K562 (cell line): ENCODE measurements around the gene CHL1. TPM values are rescaled to one million over a fixed set of nuclear protein-coding genes. Genes with fewer than 3 reads are reported as not detected.

Experiments
- MTA2 ChIP-seq: fragments of 450-650 bp; IDR thresholded peaks from 2 replicates; pipeline ENCODE4 v1.6.1; 2016; ENCODE audit warnings: low read depth
- ZC3H11A ChIP-seq: IDR thresholded peaks from 2 replicates; pipeline ENCODE4 v1.6.1; 2012; ENCODE audit warnings: low read depth, low read length, improper control_type of control experiment
- ZNF184 ChIP-seq: sonication (generic); formaldehyde crosslinking; IDR thresholded peaks from 2 replicates; pipeline ENCODE4 v1.5.0; 2020; ENCODE audit warnings: missing genetic modification reagents
- polyA plus RNA-seq, 8 experiments: library from polyadenylated mRNA; depleted of rRNA in 4 of 8; stranded (reverse) in 5 of 8; unstranded in 3 of 8; fragments of >200 nt; fragmentation: Nextera tagmentation in 2 of 8; fragmentation: Illumina TruSeq in 1 of 8; extraction: Ambion mirVana in 2 of 8; extraction: Trizol in 1 of 8; gene quantifications; 2 replicates each; pipeline versions ENCODE4 v1.2.1 to v1.2.3, GENCODE V29; 2011 to 2014; ENCODE audit warnings: inconsistent platforms in 1 of 8, missing spikeins in 1 of 8
- total RNA-seq, 7 experiments: library from RNA; depleted of rRNA in 6 of 7; stranded (reverse); fragments of >200 nt in 6 of 7; fragmentation: Illumina TruSeq in 2 of 7; extraction: Trizol in 2 of 7; gene quantifications; 2 replicates each; pipeline versions ENCODE4 v1.2.1 to v1.2.3, GENCODE V29; 2011 to 2021; ENCODE audit warnings: low replicate concordance in 1 of 7
- TF ChIP-seq, protein P1 (sequence below): sonication (generic); formaldehyde crosslinking; IDR thresholded peaks from 2 replicates; pipeline ENCODE4 v1.8.1; 2022; ENCODE audit warnings: missing genetic modification reagents
- TF ChIP-seq, protein P2 (sequence below): fragments of 450-650 bp; formaldehyde crosslinking; IDR thresholded peaks from 2 replicates; pipeline ENCODE4 v1.4.0; 2022; ENCODE audit warnings: missing genetic modification characterization
- TF ChIP-seq, protein P3 (sequence below): fragments of 250-450 bp; sonication (Bioruptor Pico); IDR thresholded peaks from 2 replicates; pipeline ENCODE4 v1.4.0; 2020; ENCODE audit warnings: mild to moderate bottlenecking, moderate library complexity, borderline replicate concordance

Gene CHL1
- total and polyA plus RNA-seq, 9 of the 15 experiments (the other 6 are each of a cell fraction or from before 2014, with no cell fraction given), result 0.02 TPM; not detected in 8

DNA sequence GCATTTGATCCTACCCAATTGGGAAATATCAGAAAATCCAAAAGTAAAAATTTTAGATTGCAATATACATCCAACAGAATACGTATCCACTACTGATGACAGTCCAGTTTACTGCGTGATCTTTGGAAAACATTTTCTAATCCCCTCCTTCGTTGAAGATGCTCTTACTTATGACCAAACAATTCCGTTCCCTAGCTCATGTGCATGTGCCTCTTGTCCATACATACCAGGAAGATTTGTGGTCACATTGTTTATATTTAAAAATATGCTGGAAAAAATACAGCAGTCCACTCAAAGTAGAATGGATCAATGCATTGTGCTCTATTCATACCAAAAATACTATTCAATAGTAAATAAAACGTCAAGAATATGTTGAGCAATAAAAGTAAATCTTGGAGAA is 135.3 kb downstream of the CHL1 start (continued):
- TF ChIP-seq, protein P1, sequence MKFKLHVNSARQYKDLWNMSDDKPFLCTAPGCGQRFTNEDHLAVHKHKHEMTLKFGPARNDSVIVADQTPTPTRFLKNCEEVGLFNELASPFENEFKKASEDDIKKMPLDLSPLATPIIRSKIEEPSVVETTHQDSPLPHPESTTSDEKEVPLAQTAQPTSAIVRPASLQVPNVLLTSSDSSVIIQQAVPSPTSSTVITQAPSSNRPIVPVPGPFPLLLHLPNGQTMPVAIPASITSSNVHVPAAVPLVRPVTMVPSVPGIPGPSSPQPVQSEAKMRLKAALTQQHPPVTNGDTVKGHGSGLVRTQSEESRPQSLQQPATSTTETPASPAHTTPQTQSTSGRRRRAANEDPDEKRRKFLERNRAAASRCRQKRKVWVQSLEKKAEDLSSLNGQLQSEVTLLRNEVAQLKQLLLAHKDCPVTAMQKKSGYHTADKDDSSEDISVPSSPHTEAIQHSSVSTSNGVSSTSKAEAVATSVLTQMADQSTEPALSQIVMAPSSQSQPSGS (CRISPR knock-in tag), result no peak
- no peak for TF ChIP-seq MTA2
- no peak for TF ChIP-seq ZC3H11A
- TF ChIP-seq, protein P2, sequence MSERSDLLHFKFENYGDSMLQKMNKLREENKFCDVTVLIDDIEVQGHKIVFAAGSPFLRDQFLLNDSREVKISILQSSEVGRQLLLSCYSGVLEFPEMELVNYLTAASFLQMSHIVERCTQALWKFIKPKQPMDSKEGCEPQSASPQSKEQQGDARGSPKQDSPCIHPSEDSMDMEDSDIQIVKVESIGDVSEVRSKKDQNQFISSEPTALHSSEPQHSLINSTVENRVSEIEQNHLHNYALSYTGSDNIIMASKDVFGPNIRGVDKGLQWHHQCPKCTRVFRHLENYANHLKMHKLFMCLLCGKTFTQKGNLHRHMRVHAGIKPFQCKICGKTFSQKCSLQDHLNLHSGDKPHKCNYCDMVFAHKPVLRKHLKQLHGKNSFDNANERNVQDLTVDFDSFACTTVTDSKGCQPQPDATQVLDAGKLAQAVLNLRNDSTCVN (CRISPR knock-in tag), result no peak
- TF ChIP-seq ZNF184 (CRISPR knock-in tag), result no peak
- TF ChIP-seq, protein P3, sequence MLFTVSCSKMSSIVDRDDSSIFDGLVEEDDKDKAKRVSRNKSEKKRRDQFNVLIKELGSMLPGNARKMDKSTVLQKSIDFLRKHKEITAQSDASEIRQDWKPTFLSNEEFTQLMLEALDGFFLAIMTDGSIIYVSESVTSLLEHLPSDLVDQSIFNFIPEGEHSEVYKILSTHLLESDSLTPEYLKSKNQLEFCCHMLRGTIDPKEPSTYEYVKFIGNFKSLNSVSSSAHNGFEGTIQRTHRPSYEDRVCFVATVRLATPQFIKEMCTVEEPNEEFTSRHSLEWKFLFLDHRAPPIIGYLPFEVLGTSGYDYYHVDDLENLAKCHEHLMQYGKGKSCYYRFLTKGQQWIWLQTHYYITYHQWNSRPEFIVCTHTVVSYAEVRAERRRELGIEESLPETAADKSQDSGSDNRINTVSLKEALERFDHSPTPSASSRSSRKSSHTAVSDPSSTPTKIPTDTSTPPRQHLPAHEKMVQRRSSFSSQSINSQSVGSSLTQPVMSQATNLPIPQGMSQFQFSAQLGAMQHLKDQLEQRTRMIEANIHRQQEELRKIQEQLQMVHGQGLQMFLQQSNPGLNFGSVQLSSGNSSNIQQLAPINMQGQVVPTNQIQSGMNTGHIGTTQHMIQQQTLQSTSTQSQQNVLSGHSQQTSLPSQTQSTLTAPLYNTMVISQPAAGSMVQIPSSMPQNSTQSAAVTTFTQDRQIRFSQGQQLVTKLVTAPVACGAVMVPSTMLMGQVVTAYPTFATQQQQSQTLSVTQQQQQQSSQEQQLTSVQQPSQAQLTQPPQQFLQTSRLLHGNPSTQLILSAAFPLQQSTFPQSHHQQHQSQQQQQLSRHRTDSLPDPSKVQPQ (CRISPR knock-in tag), result no peak
